ENCODE results near the gene CNOT10.
"Not testable (repeated sequence)": the region's sequence is repeated elsewhere in the genome, so short reads cannot be mapped to it uniquely, and the experiment has no call there.

The CNOT10 gene

GRCh38 chr3:32778389-32778788, 93.4 kb downstream of the CNOT10 start:
- no peak for DNase-seq

DNA sequence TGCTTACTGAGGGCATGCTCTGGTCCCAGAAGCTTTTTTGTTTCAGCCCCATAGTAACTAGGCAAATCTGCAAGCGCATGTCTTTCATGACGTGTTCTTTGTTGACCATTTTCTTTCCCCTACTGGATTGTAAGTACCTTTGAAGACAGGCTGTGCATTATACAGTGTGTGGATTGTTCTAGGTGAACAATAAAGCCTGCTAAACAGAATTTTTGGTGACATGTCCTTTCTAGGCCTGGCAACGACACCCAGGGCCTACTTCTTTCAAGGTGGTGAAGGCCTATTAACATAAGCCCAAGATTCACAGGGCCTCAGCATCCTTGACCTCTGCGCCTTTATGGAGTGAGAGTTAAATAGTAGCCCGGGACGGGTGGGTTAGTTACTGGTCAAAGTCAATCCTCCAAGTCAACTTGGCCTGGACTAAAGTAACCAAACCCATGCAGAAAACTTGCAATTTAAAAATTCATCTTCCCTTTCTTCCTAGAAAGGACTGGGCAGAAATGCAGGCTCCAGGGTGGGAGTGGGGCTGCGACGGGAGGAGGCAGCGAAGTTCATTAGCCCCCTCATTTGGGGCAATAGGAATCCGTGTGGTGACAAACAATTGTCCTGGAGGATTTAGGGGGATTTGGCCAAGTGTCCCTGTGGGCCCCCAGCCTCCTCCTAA, 95.2 kb downstream of the CNOT10 start:
- DNase-seq, result no peak

DNA sequence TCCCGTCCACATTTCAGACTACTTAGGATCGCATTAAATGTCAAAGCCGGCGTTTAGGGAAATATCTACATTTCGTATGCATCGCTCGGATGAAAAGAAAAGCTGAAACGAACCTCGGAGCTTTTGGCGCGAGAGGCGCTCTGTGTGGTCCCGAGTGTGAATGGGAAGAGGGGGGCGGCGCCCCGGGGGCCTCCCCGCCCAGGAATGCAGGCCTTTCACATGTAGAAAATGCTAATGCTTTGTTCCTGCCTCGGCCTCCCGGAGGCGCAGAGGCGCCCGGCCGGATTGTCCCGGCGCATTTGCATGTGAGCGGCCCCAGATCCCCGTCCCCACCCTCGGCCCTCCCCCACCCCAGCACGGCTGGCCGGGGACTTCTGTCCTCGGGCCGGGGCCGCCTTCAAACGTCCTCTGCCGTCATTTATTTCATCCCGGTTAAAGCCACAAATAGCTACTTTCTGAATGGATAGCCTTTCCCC, 95.8 kb downstream of the CNOT10 start:
- DNase-seq, result no peak

GRCh38 chr3:32781211-32781968, 96.4 kb downstream of the CNOT10 start:
- peak; percentile 1 to 75 for DNase-seq

GRCh38 chr3:32781969-32782270, 96.9 kb downstream of the CNOT10 start:
- not testable (repeated sequence) for DNase-seq

GRCh38 chr3:32782407-32782806, 97.4 kb downstream of the CNOT10 start:
- no peak for DNase-seq

DNA sequence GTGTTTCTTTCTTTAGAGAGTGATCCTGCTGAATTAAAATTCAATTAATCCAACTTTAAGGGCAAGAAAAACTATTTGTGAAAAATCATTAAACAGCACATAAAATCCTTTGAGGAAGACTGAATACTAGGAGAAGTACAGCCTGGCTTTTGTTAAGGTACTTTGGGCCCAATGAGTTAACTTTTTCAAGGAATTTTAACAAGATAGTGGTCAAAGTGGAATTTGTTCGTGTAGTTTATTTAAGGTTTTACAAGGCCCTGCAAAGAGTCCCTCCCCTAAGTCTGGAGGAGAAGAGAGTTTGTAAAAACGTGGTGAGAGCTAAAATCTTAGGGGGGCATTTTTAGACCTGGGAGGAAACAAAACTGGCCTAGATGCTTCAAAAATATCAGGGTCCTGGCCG, 106.8 kb downstream of the CNOT10 start:
- DNase-seq, result no peak

GRCh38 chr3:32794487-32795308, 109.7 kb downstream of the CNOT10 start:
- DNase-seq, result no peak

GRCh38 chr3:32796384-32796950, 111.5 kb downstream of the CNOT10 start:
- DNase-seq, result not testable (repeated sequence)

- DNase-seq, result no peak
Measured at GRCh38 chr3:32797776-32798175, 112.8 kb downstream of the CNOT10 start.

DNA sequence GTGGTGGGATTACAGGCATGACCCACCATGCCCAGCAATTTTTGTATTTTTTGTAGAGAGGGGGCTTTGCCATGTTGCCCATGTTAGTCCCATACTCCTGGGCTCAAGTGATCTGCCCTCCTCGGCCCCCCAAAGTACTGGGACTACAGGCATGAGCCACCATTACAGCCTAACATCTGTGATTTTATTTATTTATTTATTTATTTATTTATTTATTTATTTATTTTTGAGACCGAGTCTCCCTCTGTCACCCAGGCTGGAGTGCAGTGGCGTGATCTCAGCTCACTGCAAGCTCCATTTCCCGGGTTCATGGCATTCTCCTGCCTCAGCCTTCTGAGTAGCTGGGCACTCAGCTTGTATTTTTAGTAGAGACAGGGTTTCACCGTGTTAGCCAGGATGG, 116.5 kb downstream of the CNOT10 start:
- not testable (repeated sequence) for DNase-seq

DNA sequence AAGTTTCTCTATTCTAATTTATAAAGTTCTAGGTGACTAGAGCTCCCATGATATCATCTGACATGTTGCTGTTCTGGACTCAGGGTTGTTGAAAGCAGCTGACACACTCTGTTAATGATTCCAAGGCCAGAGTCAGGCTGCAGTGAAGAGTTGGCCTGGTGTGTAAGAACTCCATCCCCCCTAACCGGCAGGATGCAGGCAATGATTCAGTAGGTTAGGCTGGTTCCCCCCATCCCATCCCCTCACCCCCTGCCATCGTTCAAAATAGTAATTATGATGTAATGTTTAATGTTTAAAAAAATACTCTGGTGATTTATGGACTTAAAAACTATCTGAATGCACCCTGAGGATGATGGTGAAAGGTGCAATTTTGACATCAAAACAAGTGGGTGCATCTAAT, 128.2 kb downstream of the CNOT10 start:
- no peak for DNase-seq

DNA sequence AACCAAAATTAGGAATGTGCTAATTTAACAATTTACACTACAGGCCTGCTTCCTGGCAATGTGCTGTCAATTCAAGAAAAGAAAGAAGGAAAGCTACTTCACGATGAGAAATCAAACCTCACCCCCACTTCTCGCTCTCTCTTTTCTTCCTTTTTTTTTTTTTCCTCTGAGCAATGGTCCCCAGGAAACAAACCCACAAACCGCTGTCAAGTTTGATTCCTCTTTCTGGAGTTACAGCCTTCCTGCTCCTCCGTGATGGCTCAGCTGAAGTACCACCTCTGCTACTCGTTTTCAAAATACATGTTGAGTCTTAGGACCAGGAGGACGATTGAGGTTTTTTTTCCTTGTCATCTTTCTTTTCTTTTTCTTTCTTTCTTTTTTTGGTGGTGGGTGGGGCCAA, 129.4 kb downstream of the CNOT10 start:
- DNase-seq, result no peak

GRCh38 chr3:32815841-32816438, 131.0 kb downstream of the CNOT10 start:
- no peak for DNase-seq

GRCh38 chr3:32816439-32817256, 131.7 kb downstream of the CNOT10 start:
- DNase-seq, result no peak

- DNase-seq, result no peak
Measured at GRCh38 chr3:32817257-32817557, 132.2 kb downstream of the CNOT10 start.

GRCh38 chr3:32817558-32818228, 132.7 kb downstream of the CNOT10 start, which contains the start of gene TRIM71:
Gene TRIM71, plus strand, starts transcription at chr3:32817997. Its CDS starts 84 bp downstream, at chr3:32818081.
- DNase-seq, result no peak

- no peak for DNase-seq
Measured at GRCh38 chr3:32818229-32818969, 133.4 kb downstream of the CNOT10 start.

DNA sequence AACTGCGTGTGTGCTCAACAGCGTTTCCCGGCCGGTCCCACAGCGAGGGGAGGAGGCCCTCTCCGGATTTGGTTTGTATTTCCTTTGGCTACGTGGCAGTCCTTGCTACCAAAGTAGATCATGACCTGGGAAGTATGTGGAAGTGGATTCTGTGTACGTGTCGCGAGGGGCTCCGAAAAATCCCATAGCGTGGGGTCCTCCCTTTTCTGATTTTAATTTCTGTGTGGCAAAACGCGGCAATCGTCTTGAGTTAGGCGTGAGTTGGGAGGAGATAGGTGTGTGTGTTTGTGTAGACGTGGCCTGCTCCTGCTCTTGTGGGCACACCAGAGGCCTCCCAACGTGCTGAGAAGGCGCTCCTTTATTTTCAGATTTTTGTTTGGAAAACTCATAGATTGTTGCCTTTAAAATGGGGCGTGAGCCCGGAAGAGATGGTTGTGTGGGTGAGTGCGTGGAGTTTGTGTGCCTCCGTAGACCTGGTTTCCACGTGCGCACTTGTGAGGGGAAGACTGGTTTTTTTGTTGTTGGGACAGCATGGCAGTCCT, 134.1 kb downstream of the CNOT10 start:
- DNase-seq, result no peak

DNA sequence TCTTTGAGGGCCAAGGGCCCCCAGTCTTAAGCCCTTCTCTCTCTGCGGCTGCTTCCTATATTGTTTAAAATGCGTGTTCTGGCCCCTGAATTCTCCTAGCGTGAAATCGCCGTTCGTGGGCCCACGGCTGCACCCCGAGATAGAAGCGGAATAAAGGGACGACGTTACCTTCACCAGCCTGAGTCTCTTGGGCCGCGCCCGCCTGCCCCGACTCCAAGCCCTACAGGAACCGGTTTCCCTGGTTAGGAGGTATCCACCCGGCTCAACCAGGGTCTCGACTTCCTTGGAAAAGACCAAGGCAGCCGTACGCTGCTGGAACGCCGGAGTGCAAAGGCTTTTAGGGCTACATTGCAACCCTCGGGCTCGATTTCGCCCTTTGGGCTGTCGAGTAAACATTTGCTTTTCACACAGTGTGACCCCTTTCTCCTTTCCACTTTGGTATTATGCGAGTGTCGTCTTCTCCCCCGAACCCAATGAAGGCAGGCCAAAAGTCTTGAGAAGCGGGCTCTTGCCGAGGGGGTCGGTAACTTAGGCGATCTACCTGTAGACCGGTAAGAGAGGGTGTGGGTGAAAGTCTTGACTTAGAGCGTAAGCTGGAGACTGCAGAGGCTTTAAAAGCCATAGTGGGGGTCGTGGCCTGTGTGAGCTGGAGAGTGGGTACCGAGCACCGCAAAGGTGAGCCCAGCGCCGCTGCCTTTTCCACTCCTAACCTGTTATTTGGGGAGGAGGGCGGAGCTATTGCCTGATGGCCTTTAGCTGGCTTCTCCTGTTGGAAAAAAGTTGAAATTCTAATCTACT, 134.8 kb downstream of the CNOT10 start:
- no peak for DNase-seq

All from NCI-H446 (cell line).